Measurements from ENCODE around the gene XRCC5. TPM values are rescaled to one million over a fixed set of nuclear protein-coding genes. Genes with fewer than 3 reads are reported as not detected.

The XRCC5 gene
- total and polyA plus RNA-seq, 10 of the 15 experiments (the other 5 are each of a cell fraction or from before 2014, with no cell fraction given) = 259 to 815 (median 530) TPM

DNA sequence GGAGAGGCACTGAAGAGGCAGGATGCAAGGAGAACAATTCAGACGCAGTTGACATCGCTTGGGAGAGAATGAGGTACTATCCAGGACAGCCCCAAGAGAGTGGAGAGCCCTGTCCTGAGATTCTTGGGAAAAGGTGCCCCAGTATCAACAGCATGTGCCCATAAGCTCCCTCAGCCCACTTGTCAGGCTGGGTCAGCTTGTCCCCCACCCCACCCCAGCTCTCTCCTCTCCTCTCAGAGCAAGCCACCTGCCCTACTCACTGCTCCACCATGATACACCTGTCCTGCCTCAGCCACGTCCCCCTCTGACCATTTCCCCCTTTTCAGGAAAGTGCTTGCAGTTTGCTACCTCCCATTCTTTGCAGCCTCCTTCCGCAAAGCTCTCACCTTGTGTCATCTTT is 111.8 kb downstream of the XRCC5 start (continued):
- TF ChIP-seq, protein P1, sequence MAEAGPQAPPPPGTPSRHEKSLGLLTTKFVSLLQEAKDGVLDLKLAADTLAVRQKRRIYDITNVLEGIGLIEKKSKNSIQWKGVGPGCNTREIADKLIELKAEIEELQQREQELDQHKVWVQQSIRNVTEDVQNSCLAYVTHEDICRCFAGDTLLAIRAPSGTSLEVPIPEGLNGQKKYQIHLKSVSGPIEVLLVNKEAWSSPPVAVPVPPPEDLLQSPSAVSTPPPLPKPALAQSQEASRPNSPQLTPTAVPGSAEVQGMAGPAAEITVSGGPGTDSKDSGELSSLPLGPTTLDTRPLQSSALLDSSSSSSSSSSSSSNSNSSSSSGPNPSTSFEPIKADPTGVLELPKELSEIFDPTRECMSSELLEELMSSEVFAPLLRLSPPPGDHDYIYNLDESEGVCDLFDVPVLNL (IDR thresholded peaks at IDR 0.05; ENCODE audit: low read depth, low read length) = no peak

DNA sequence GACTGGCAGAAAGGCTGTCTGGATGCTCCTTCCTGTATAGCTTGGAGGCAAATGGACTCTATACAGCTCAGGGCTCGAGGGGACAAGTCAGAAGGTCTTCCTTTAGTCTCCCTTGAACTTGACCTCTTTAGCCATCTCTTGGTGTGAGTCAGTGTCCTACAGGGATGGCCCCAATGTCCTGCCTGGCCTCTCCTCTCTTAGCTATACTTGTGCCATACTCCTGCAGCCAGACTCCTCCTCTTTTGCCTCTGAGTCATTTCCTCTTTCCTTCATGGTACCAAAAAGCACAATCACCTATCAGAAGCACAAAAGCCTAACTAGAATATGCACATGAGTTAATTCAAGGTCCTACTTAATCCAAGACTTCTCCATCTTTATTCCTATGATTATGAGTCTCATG is 112.7 kb downstream of the XRCC5 start:
- in situ Hi-C loops (cut with MboI) = no loop called here
- Histone ChIP-seq H3K4me3 (no peak overlapping the region), H3K4me1 (ENCODE audit: control insufficient read depth, insufficient read depth, low read length) (peaks cover 36% of the 10 kb centered on the region), H3K27ac (ENCODE audit: control insufficient read depth, insufficient read depth) (peak overlapping the region; percentile 71), H2AFZ (ENCODE audit: control insufficient read depth, low read depth, low read length) (no peak overlapping the region; the same call in 1 of the 2 replicates), H3K4me2 (ENCODE audit: control insufficient read depth, insufficient read depth) (peak overlapping the region; percentile 21; the same call in 1 of the 2 replicates), H4K20me1 (ENCODE audit: control insufficient read depth, insufficient read depth) (no peaks in the 10 kb centered on the region), H3K27me3 (replicated peaks in 1 of 2; ENCODE audit: control insufficient read depth in 2 of 2, insufficient read depth in 2 of 2, low read length in 1 of 2) (no peaks in the 10 kb centered on the region), H3K9me3 (replicated peaks; ENCODE audit: control insufficient read depth, insufficient read depth, low read length) (no peaks in the 10 kb centered on the region), H3K79me2 (ENCODE audit: control insufficient read depth, insufficient read depth, low read length) (no peaks in the 10 kb centered on the region), H3K36me3 (ENCODE audit: control insufficient read depth in 2 of 2, insufficient read depth in 2 of 2, low read length in 1 of 2) (no peaks in the 10 kb centered on the region; a peak in 1 of 4 replicates), H3K9ac (ENCODE audit: control insufficient read depth, insufficient read depth, low read length) (no peak overlapping the region)
- BruUV-seq (replicated peaks) = no TSS peak
- ChIA-PET RAD21 (ENCODE audit: unreplicated experiment) (interaction anchor here (0.6 to 3.1 kb wide), 16 partner anchors 8 to 441 kb away, joined by 3 to 38 read pairs (median 4); partner anchors contain the start of gene SMARCAL1), CTCF (interaction anchor here (0.5 to 4.0 kb wide), 21 partner anchors 10 to 445 kb away, joined by 3 to 116 read pairs (median 5); partner anchors contain the start of gene SMARCAL1), SMC1A (ENCODE audit: uncharacterized antibody, unreplicated experiment) (interaction anchor here (0.7 to 6.3 kb wide), 22 partner anchors 9 to 441 kb away, joined by 3 to 84 read pairs (median 4); partner anchors contain the start of gene SMARCAL1), POLR2A (no interaction called here)
- 0 out of 2 replicates have a peak, but pooled peaks have one; percentile 11 for TF ChIP-seq JUNB (IDR thresholded peaks at IDR 0.05)
- TF ChIP-seq SPI1 (IDR thresholded peaks at IDR 0.05; ENCODE audit: borderline replicate concordance, insufficient read depth, low read depth, low read length) = peak; percentile 39; the same call in 1 of the 2 replicates
- TF ChIP-seq ESRRA (IDR thresholded peaks at IDR 0.05; ENCODE audit: low read length) = no peak
- no peak for TF ChIP-seq NFYA (IDR thresholded peaks at IDR 0.05; ENCODE audit: borderline replicate concordance, low read depth, low read length)
- ATAC-seq (peak; percentile 19), FAIRE-seq (no peak), DNase-seq (ENCODE audit: low read depth, low spot score) (no peak)
- WGBS (ENCODE audit: insufficient coverage, insufficient replicate concordance, low lambda C conversion rate, missing lambda C conversion rate) = 53% methylated on average over 1 of the region's 1 CpG
- intact Hi-C loops (cut with micrococcal nuclease; ENCODE audit: unreplicated experiment) = loop anchor here (2.0 to 5.0 kb wide), 5 partner anchors 61 to 445 kb away; partner anchors contain the start of gene RPL37A

All from GM12878 (cell line).